Measurements from ENCODE around the gene CACTIN.
"Not testable (repeated sequence)": the region's sequence is repeated elsewhere in the genome, so short reads cannot be mapped to it uniquely, and the experiment has no call there.

The CACTIN gene

DNA sequence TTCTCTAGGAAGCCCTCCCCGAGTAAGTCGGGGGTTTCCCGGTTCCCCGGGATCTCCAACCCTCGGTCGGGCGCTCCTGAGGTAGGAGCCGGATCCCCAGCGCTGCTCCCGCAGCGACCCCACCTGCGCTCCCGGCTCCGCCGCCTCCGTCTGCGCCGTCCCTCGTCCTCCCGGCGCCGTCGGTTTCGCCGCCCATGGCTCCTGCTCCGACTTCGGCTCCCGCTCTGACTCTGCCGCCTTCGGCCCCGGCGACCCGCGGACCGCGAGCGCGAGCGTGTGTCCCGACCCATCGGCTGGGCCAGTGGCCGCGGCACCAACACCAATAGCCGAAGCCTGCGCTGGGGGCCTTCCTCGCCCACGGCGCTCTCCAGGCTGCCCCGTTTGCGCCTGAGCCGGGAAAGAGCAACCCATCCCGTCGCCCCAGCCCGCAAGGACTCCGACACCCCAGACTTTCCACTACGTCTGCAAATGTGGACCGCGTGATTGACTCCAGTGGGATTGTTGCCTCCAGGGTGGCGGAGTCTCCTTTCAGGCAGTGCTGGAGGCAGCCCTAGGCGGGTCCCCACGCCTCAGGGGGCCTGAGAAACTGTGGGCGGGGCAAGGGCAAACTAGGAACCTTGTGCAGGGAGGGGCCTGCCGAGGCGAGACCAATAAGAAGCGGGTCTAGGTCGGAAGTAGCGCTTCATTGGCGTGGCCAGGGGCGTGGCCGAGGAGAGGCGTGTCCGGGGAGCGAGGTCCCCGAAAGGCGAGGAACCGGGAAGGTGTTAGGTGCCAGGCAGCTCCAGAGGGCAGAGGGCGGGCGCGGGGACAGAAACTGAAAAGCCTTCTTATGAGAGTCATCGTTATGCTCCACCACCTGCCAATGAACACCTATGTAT, at the start of gene CACTIN:
Gene CACTIN, minus strand, starts transcription at position 318 of the 878 bp plus-strand sequence. Its CDS starts 28 bp downstream, at position 290.
- DNase-seq (ENCODE audit: low read depth in 2 of 2), result peak; percentile 98

DNA sequence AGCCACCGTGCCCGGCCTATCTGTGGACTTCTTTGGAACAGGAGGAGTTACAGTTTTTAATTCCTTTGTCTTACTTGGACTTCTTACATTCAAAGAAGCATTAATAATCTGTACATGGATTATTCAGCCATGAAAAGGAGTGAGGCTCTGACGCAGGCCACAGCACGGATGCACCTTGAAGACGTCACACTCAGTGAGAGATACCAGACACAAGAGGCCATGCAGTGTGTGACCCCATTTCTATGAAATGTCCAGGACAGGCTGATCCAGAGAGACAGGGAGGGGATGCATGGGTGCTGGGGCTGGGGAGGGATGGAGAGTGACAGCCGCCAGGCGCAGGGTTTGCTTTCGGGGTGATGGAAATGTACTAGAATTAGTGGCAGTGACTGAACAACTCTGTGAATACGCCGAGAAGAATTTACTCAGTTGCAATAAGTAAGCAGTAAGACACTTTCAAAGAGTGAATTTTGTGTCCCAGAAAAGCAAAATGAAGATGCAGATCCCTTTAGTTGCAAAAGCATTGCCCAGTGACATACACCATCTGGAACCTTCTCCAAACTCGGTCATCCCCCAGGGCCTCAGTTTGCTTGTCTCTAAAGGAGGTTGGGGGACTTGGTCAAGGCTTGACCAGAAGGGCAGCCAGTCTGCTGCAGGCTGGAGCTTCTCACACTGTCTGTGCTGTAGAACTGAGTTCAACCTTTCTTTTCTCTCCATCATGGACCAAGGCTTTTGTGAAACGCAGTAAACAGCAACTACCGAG, 48.4 kb upstream of the CACTIN start:
- DNase-seq (ENCODE audit: low read depth in 2 of 2), result no peak

DNA sequence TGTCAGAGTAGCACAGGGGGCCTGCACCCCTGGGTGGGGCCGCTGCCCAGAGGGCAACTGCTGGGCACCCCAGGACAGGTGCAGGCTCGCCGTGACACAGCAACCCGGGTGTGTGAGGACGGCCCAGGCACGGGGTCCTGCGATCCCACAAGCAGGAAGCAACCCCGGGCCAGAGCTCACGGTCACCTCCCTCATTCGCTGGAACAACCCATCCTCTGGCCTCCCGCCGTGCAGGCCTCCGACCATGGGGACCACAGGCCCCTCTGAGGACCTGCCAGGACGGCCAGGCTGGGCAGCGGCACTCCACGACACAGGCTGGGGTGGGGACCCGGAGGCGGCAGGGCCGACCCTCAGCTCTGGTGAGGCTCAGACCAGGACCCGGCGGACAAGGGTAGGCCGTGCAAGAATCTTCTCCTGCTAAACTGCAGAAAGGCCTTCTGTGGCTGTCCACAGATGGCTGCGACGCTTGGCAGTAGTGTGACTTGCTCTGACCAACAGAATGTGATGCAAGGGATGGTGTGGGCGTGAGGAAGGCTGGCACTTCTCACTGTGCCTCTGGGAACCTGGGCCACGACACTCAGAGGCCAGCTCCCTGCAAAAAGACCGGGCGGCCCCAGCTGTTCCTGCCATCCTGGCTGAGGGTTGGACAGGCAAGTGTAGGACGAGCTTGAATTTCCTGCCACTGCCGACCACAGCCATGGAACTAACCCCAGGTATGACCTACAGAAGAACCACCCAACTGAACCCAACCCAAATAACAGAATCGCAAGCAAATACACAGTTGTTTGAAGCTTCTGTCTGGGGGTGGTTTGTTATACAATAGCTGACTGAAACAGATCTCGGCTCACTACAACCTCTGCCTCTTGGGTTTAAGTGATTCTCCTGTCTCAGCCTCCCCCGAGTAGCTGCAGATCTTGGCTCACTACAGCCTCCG, 47.2 kb upstream of the CACTIN start:
- DNase-seq (ENCODE audit: low read depth in 2 of 2), result no peak

DNA sequence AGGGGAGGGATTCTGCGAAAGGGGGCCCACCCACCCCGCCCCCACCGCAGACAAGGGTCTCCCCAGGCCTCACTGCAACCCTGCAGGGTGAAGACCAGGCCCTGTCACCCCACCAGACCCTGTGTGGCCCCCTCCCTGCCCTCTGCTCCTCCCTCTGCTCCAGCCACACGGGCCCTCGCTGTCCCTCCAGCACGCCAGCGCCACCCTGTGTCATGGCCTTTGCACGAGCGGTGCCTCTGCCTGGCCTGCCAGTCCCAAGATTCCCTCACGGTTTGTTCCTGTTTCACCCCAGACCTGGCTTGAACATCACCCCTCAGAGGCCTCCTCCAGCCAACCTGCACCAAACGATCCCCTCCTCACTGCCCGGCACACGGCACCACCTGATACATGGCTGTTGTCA, 46.4 kb upstream of the CACTIN start:
- DNase-seq (ENCODE audit: low read depth in 2 of 2), result no peak

DNA sequence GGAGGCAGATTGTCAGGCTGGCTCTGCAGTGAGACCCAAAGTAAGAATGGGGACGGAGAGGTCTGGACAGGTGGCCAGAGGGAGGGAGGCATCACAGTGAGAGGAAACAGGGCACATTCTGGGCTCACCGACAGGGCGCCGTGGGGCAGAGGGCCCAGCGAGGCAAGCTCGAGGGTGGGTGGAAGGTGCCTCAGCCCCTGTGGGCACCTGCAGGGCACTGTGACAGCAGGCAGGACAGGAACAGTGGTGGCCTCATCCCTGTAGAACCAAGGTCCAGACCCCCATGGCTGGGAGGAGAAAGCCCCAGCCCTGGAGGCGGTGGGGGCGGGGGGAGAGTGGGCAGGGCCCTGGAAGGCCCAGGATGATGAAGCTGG, 46.0 kb upstream of the CACTIN start:
- DNase-seq (ENCODE audit: low read depth in 2 of 2), result no peak

DNA sequence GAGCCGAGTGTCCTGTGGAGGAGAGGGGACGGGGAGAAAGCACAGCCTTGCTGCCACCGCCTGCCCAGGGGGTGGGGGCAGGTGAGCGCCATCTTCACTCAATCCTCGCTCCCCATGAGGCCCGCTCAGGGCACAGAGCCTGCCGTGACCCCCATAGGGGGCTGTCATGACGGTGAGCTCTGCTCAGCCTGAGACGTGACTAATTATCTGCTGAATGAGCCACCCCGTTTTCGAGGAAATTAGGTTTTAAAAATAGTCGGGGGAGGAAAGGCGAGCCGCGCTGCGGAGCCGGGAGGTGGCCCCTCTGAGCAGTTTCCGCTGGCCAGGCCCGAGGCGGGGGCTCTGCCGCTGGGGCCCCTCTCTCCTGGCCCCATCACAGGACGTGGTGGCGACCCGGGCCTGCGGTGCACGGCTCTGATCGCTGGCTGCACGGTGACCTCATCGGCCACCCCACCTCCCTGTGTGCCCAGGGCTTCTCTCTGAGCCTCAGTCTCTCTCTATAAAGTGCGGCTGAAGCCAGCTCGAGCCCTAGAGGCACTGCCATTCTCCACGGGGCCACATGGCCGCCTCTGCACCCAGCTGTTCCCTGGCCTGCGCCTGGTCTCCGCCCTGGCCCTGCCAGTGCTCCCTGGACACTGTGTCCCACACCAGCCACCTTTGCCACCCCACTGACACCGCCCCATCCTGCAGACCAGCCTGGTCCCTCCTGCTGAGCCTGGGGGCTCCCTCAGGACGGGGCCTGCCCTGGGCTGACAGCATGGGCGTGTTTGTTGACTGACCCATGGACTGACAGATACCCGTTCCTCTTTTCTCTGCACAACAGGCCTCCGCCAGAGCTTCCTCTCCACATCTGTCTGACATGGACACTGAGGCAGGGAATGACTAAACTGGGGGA, 45.3 kb upstream of the CACTIN start:
- DNase-seq (ENCODE audit: low read depth in 2 of 2), result peak in 1 of 2 donors; percentile 14

DNA sequence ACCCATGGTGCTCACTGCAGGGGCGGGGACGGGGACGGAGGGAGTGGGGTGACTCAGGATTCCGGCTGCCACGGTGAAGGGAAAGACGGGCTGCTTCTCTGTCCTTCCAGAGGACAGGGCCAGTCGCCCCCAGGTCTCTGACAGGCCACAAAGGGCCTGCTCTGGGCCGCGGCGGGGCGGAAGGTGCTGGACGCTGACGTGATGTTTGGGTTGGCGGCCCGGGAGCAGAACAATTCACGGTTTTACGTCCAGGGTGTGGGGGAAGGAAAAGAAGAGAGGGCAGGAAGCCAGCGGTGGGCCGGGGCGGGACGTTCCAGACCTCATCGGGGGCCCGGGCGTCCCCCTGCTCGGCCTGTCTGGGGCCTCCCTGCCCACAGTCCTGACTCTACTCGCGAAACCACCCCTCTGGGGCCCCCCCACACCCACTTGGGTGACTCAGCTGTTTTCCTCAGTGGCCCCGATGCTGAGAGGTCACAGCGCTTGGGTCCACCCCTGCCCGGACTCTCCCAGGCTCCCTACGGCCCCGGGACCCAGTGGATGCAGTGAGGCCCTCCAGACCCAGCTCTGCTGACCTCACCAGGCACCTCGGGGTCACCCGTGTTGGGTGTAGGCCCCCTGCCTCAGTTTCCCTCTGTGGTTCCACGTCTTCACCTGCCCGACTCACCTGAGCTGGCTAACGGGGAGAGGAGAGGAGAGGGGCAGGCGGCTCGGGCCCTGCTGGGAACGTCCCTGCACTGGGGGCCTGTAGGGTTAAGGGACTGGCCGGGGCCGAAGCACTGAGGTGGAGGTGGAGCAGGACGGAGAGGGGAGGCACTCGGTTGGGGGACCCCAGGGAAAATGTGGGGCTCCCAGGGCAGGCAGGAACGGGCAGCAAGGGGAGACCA, 44.4 kb upstream of the CACTIN start:
- no peak for DNase-seq (ENCODE audit: low read depth in 2 of 2)

DNA sequence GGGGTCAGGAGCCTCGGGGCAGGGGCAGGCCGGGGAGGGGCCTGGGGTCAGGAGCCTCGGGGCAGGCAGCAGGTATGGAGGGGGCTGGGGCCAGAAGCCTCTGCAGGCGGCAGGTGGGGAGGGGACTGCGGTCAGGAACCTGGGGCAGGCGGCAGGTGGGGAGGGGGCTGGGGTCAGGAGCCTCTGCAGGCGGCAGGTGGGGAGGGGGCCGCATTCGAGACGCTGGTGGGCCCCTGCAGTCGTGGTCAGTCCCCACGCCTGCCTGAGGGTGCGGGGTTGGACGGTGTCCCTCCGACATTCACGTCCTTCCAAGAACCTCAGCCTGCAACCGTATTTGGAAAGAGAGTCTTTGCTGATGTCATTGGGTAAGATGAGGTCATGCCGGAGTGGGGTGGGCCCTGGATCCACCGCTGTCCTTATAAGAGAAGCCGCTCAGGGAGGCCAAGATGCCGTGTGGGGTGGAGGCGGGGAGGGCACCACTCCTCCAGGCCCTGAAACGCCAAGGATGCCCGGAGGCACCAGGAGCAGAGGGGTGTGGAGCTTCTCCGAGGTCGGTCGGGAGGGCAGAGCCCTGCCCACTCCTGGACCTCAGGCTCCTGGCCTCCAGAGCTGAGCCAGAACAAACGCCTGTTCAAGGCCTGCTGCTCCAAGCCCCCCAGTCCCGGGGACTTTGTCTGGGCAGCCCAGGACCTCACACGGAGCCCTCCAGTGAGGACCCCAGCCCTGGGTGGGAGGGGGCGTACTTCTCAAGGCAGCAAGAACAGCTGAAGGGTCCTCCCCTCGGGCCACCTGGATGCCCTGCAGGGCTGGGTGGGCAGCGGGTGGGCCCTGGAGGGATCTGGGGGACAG, 43.6 kb upstream of the CACTIN start:
- DNase-seq (ENCODE audit: low read depth in 2 of 2), result no peak

DNA sequence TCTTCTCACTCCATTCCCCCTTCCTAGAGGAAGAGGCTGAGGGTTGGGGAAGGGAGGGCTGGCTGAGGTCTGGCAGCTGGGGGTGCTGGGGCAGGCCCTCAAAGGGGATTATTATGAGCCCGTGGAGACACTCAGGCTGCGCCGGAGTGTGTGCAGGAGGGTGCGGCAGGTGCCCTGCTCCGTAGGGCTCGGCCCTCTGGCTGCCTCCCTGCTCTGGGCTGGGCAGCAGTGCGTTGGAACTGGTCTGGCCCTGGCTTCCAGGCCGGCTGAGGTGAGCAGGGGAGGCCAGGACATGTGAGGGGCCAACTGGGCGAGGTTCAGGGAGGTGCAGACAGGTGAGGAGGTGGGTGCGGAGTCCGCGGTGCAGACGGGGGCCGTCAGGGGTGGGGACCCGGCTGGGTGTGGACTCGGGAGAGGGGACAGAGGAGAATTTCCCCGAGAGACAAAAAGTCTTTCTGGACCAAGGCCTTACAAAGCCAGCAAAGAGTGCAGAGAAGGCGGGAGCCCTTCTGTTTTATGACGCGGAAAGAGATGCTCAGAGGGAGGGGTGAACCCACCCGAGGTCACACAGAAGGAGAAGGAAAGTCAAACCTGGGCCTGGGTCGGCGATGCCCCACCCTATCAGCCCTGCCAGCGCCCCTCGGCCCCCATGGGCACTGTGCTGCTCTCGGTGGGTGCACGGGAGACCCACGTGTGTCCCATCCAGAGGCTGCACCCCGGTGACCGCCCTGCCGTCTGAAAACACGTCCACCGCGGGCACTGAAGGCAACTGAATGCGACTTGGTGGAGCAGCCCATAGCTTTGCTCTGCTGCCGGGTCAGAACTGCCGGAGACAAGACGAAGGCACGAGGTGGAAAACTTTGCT, 42.7 kb upstream of the CACTIN start:
- DNase-seq (ENCODE audit: low read depth in 2 of 2), result no peak

DNA sequence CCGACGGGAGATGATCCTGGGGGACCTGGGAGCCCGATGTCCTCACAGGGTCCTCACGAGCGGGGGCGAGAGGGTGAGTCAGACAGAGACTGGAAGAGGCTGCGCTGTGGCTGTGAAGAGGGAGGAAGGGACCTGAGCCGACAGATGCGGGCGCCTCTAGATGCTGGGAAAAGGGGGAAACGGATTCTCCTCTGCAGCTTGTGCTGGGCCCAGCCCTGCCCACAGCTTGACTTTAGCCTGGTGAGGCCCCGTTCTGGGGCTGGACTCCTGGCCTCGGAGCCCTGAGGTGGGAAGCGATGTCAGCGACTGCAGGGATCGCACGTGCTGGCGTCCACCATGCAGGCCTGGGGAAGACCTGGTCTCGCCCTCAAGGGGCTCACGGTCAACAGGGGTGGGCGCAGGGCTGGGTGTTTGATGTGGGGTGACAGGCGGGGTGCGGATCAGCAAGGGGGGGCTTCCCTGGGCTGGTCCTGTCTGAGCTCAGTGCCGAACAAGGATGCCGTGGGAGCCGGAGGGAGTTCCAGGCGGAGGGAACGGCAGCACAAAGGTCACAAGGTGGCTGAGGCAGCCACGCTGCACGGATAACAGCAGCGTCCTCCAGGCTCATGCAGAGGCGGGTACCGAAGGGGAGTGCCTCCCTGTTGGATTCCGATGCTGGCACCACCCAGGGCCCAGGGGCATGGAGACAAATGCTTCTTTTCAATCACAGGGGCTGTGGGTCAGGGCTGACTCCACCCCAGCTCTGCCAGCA, 41.9 kb upstream of the CACTIN start:
- no peak for DNase-seq (ENCODE audit: low read depth in 2 of 2)

DNA sequence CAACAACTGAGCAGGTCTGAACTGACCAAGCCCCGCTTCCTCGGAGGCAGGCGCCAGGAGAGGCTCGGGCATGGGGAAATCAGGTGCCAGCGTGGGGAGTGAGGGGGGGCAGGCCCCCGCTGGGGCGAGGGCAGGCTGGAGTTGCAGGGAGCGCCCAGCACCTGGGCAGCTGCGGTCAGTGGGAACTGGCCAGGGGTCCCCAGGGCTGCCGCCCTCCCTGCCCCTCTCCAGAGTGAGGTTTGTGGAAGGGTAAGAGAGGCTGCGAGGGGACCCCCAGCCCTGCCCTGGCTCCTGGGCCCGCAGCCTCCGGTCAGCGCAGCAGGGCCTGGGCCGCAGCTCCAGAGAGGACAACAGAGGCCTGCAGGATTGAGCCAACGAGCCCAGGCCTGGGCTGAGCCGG, 41.2 kb upstream of the CACTIN start:
- no peak for DNase-seq (ENCODE audit: low read depth in 2 of 2)

DNA sequence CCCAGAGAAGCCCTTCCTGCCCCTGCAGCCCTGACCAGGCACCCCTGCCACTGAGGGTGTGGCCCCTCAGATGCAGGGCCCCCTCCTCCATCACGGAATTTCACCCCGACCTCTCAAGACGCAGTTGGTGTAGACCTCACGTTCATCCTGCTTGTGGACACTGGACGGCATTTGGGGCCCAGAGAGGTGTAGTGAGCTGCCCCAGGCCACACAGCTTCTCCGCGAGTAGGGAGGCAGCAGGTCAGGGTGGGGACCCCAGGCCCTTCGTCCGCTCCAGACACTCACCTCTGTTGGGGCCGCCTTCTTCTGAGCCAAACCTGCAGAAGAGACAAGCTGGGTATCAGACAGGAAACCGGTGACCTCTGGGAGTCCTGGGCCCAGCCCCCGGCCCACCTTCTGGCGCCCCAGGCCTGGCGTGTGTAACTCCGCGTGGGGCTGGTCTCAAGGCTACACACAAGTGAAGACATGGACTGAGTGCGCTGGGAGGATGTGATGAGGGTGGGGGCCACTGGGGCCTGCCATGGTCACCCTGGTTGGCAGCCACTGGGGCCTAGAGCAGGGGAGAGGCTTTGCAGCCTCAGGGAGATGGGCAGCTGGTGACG, 40.5 kb upstream of the CACTIN start:
- DNase-seq (ENCODE audit: low read depth in 2 of 2), result no peak

DNA sequence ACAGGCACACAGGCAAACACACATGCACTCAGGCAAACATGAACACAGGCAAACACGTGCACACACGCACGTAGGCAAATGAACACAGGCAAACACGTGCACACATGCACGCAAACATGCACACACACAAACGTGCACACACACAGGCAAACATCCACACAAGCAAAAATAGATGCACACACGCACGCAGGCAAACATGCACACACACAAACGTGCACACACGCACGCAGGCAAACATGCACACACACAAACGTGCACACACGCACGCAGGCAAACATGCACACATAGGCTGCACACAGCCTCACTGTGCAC, 39.9 kb upstream of the CACTIN start:
- not testable (repeated sequence) for DNase-seq (ENCODE audit: low read depth in 2 of 2)

DNA sequence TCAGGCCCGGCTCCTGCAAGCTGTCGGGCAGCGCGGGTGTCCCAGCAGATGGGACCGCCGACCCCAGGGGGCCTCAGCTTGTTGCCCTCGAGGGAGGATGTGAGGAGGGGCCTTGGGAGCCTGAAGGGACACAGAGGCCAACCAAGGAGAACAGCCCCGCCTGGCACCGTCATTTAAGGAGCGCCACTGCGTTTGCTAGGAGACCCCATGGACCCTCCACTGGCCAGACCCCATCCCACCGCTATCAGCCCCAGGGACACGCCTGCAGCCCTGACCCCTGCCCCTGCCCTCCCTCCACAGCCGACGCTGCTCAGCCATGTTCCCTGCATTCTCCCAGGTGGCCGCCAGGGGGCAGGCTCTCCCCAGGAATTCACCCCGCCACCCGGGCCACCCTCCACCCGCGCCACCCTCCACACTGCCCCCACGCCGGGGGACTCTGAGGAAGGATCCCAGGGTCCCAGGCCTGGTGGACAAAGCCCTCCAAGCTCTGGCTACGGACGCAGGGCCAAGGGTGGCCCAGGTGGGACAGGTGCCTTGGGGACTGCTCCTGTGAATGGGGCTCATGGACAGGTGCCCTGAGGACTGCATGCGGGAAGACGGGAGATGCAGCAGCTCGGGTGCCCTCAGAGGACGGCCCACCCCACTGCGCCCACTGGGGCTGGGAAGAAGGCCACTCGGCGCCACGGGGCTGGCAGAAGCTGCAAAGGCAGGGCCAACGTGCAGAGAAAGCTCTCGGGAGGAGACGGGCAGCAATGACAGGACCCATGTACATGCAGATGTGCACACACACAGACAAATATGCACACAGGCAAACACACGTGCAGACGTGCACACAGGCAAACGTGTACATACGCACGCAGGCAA, 39.3 kb upstream of the CACTIN start:
- DNase-seq (ENCODE audit: low read depth in 2 of 2), result peak; percentile 75

DNA sequence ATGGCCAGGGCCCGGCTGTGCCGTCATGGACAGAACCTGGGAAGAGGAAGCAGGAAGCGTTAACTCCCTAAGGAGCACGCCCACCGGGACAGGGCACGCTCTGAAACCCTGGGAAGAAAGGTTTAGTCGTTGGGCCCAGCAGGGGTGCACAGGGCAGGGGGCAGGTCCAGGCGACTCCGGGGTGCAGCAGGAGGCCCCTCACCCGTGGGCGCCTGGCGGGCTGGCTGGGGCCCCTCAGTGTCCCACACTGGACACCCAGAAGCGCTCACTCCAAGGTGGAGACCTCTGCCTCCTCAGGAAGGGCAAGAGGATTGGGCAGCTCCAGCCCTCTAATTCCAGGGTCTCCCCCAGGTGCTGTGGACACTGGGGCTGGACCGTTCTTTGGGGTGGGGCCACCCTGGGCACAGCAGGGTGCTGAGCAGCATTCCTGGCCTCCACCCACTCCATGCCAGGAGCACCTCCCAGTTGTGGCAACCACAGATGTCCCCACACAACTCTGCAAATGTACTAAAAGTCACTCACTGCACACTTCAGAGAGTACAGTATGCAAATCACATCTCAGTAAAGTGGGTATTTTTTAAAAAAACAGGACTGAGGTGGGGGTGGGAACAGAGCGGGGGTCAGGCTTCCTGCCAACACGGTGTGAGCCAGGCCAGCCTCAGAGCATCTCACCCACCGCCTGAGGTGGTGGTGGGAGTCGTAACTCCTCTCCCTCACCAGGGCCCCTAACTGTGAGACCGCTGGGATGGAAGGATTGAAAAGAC, 38.5 kb upstream of the CACTIN start:
- DNase-seq (ENCODE audit: low read depth in 2 of 2), result no peak
